K562 (cell line): ENCODE measurements around the gene GPRIN2. TPM values are rescaled to one million over a fixed set of nuclear protein-coding genes. Genes with fewer than 3 reads are reported as not detected.
A peak's percentile ranks its signal among the peaks of the same experiment; 100 is the strongest.

ENCODE experiments used
- ADNP ChIP-seq: fragments of 200-800 bp; sonication (Bioruptor generic); IDR thresholded peaks from 2 replicates; pipeline ENCODE4 v1.6.1; 2016; ENCODE audit warnings: missing genetic modification characterization, missing compliant biosample characterization
- ARHGAP35 ChIP-seq: fragments of 450-650 bp; IDR thresholded peaks from 2 replicates; pipeline ENCODE4 v1.6.1; 2018; ENCODE audit not compliant: partially characterized antibody
- CBFB ChIP-seq: sonication (generic); formaldehyde crosslinking; IDR thresholded peaks from 2 replicates; pipeline ENCODE4 v1.4.0; 2020; ENCODE audit warnings: mild to moderate bottlenecking, missing genetic modification reagents
- FIP1L1 ChIP-seq: fragments of 200-400 bp; formaldehyde crosslinking; IDR thresholded peaks from 2 replicates; pipeline ENCODE4 v1.6.1; 2018; ENCODE audit warnings: mild to moderate bottlenecking, low read depth, low read length; ENCODE audit not compliant: poor library complexity, severe bottlenecking
- FOXJ2 ChIP-seq: fragments of 200-800 bp; sonication (Bioruptor generic); IDR thresholded peaks from 2 replicates; pipeline ENCODE4 v1.6.1; 2016; ENCODE audit warnings: missing genetic modification characterization, missing compliant biosample characterization
- FOXP1 ChIP-seq: sonication (generic); formaldehyde crosslinking; IDR thresholded peaks from 2 replicates; pipeline ENCODE4 v1.8.0; 2022; ENCODE audit warnings: mild to moderate bottlenecking, missing genetic modification reagents
- MEF2A ChIP-seq: IDR thresholded peaks from 2 replicates; pipeline ENCODE4 v1.6.1; 2011; ENCODE audit warnings: low read depth, mild to moderate bottlenecking, low read length, moderate library complexity; ENCODE audit not compliant: control insufficient read depth
- NFE2L1 ChIP-seq: fragments of 450-650 bp; IDR thresholded peaks from 2 replicates; pipeline ENCODE4 v1.6.1; 2016; ENCODE audit warnings: missing genetic modification characterization, low read depth, mild to moderate bottlenecking, missing compliant biosample characterization, moderate library complexity, borderline replicate concordance
- POLR2G ChIP-seq: fragments of 200-400 bp; formaldehyde crosslinking; IDR thresholded peaks from 2 replicates; pipeline ENCODE4 v1.6.1; 2017; ENCODE audit warnings: low read depth, mild to moderate bottlenecking, antibody characterized with exemption, low read length, moderate library complexity
- SNRNP70 ChIP-seq: fragments of 200-400 bp; formaldehyde crosslinking; optimal IDR thresholded peaks from 2 replicates; pipeline ENCODE3; 2017; ENCODE audit warnings: low read depth, low read length
- ZNF253 ChIP-seq: fragments of 250-450 bp; sonication (Bioruptor Pico); conservative IDR thresholded peaks from 2 replicates; pipeline ENCODE4 v1.6.1; 2021; ENCODE audit warnings: mild to moderate bottlenecking
- ZNF668 ChIP-seq: fragments of 250-450 bp; sonication (Bioruptor Pico); IDR thresholded peaks from 2 replicates; pipeline ENCODE4 v1.8.0; 2022; ENCODE audit warnings: mild to moderate bottlenecking, inconsistent platforms
- ZNF75A ChIP-seq: fragments of 450-650 bp; formaldehyde crosslinking; IDR thresholded peaks from 2 replicates; pipeline ENCODE4 v1.4.0; 2020; ENCODE audit warnings: mild to moderate bottlenecking
- polyA plus RNA-seq, 8 experiments: library from polyadenylated mRNA; depleted of rRNA in 4 of 8; stranded (reverse) in 5 of 8; unstranded in 3 of 8; fragments of >200 nt; fragmentation: Nextera tagmentation in 2 of 8; fragmentation: Illumina TruSeq in 1 of 8; extraction: Ambion mirVana in 2 of 8; extraction: Trizol in 1 of 8; gene quantifications; 2 replicates each; pipeline versions ENCODE4 v1.2.1 to v1.2.3, GENCODE V29; 2011 to 2014; ENCODE audit warnings: inconsistent platforms in 1 of 8, missing spikeins in 1 of 8
- total RNA-seq, 7 experiments: library from RNA; depleted of rRNA in 6 of 7; stranded (reverse); fragments of >200 nt in 6 of 7; fragmentation: Illumina TruSeq in 2 of 7; extraction: Trizol in 2 of 7; gene quantifications; 2 replicates each; pipeline versions ENCODE4 v1.2.1 to v1.2.3, GENCODE V29; 2011 to 2021; ENCODE audit warnings: low replicate concordance in 1 of 7
- TF ChIP-seq, protein P1 (sequence below): fragments of 450-650 bp; IDR thresholded peaks from one replicate; pipeline ENCODE4 v1.6.1; 2018; ENCODE audit warnings: mild to moderate bottlenecking, moderate library complexity; ENCODE audit not compliant: partially characterized antibody
- TF ChIP-seq, protein P2 (sequence below): sonication (generic); formaldehyde crosslinking; IDR thresholded peaks from 2 replicates; pipeline ENCODE4 v1.9.0; 2022; ENCODE audit warnings: mild to moderate bottlenecking, missing genetic modification reagents
- TF ChIP-seq, protein P3 (sequence below): sonication (generic); formaldehyde crosslinking; IDR thresholded peaks from 2 replicates; pipeline ENCODE4 v1.8.0; 2022; ENCODE audit warnings: mild to moderate bottlenecking, missing genetic modification reagents

GPRIN2 gene
- total and polyA plus RNA-seq, 9 of the 15 experiments (the other 6 are each of a cell fraction or from before 2014, with no cell fraction given) = not detected

DNA sequence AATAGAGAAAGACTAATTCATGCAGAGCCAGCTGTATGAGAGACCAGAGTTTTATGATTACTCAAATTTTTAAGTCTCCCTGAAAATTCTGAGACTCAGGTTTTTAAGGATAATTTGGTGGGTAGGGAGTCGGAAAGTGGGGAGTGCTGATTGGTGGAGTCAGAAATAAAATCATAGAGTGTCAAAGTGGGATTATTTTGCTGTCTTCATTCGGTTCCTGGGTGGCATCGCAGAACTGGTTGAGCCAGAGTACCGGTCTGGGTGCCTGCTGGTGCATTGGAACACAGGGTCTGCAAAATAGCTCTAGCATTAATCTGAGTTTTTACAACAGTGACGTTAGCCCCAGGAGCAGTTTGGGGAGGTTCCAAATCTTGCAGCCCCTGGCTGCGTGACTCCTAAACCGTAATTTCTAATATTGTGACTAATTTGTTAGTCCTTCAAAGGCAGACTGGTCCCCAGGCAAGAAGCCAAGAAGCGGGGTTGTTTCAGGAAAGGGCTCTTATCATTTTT lies 32.4 kb downstream of the GPRIN2 start (continued):
- TF ChIP-seq, protein P1, sequence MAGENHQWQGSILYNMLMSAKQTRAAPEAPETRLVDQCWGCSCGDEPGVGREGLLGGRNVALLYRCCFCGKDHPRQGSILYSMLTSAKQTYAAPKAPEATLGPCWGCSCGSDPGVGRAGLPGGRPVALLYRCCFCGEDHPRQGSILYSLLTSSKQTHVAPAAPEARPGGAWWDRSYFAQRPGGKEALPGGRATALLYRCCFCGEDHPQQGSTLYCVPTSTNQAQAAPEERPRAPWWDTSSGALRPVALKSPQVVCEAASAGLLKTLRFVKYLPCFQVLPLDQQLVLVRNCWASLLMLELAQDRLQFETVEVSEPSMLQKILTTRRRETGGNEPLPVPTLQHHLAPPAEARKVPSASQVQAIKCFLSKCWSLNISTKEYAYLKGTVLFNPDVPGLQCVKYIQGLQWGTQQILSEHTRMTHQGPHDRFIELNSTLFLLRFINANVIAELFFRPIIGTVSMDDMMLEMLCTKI = no peak
- TF ChIP-seq MEF2A (no peak), ZNF668 (CRISPR knock-in tag) (peak; percentile 18; the same call in 1 of the 2 replicates), POLR2G (no peak), CBFB (no peak), ARHGAP35 (no peak), ADNP (tag) (no peak), ZNF253 (no peak), FOXP1 (CRISPR knock-in tag) (no peak), FOXJ2 (tag) (0 out of 2 replicates have a peak, but pooled peaks have one; percentile 25), SNRNP70 (no peak), ZNF75A (no peak), FIP1L1 (no peak), NFE2L1 (tag) (no peak)
- TF ChIP-seq, protein P2, sequence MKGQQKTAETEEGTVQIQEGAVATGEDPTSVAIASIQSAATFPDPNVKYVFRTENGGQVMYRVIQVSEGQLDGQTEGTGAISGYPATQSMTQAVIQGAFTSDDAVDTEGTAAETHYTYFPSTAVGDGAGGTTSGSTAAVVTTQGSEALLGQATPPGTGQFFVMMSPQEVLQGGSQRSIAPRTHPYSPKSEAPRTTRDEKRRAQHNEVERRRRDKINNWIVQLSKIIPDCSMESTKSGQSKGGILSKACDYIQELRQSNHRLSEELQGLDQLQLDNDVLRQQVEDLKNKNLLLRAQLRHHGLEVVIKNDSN = no peak
- TF ChIP-seq, protein P3, sequence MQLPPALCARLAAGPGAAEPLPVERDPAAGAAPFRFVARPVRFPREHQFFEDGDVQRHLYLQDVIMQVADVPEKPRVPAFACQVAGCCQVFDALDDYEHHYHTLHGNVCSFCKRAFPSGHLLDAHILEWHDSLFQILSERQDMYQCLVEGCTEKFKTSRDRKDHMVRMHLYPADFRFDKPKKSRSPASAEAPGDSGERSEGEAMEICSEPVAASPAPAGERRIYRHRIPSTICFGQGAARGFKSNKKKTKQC (CRISPR knock-in tag) = no peak
